ENCODE measurements around the gene GRPEL1.

DNA sequence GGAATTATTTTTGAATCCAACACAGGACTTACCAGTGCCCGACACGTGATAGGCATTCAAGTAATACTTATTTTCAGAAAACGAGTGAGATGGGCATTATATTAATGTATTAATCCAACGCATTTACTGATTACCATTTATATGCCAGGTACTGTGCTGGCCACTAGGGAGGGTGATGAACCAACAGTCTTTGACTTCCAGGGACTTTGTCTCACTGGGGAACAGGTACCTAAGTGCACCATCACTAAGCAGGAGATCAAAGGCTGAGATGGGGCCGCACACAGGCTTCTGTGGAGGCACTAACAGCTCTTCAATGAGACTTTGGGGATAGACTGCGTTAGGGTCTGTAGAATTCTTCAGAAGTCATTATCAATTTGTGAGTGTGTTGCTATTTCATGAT is 30.4 kb downstream of the GRPEL1 start:
- TF ChIP-seq SUZ12 (IDR thresholded peaks at IDR 0.05; ENCODE audit: extremely low read depth, insufficient read depth, insufficient read length): no peak
- no peak for TF ChIP-seq YY1 (IDR thresholded peaks at IDR 0.05; ENCODE audit: insufficient read depth, insufficient read length)
